Tibial nerve (tissue), 4 donors: ENCODE data around the gene PRXL2A.

Source experiments
- CTCF ChIP-seq, 5 experiments: fragments of 200-600 bp in 3 of 5; fragments of 450-650 bp in 2 of 5; sonication (generic) in 3 of 5; IDR thresholded peaks; one replicate each; pipeline ENCODE4 v1.5.1; 2016 to 2019; ENCODE audit warnings: antibody characterized with exemption in 5 of 5, mild to moderate bottlenecking in 3 of 5, moderate library complexity in 2 of 5
- EP300 ChIP-seq, 2 donors: sonication (generic); formaldehyde crosslinking; IDR thresholded peaks; one replicate each; pipeline ENCODE4 v1.6.1; 2017; ENCODE audit warnings: antibody characterized with exemption in 2 of 2, mild to moderate bottlenecking in 1 of 2
- POLR2A ChIP-seq, 2 donors: fragments of 450-650 bp; IDR thresholded peaks; one replicate each; pipeline ENCODE4 v1.6.1; 2017; ENCODE audit warnings: antibody characterized with exemption in 2 of 2, mild to moderate bottlenecking in 2 of 2, moderate library complexity in 2 of 2

- TF ChIP-seq EP300 (IDR thresholded peaks at IDR 0.05), result no peak
- TF ChIP-seq CTCF (IDR thresholded peaks at IDR 0.05), result no peak
- no peak for TF ChIP-seq POLR2A (IDR thresholded peaks at IDR 0.05)
Observed at GRCh38 chr10:80442879-80443278, 34.5 kb downstream of the PRXL2A start.
